HS-5 (cell line): Measurements from ENCODE around the gene PODN.

Experiments used
- DNase-seq: peaks from one replicate; pipeline ENCODE4 v3.0.0-alpha.2; 2012; ENCODE audit warnings: low read depth

The PODN gene

GRCh38 chr1:53075206-53075605 lies 13.2 kb downstream of the PODN start:
- no peak for DNase-seq

DNA sequence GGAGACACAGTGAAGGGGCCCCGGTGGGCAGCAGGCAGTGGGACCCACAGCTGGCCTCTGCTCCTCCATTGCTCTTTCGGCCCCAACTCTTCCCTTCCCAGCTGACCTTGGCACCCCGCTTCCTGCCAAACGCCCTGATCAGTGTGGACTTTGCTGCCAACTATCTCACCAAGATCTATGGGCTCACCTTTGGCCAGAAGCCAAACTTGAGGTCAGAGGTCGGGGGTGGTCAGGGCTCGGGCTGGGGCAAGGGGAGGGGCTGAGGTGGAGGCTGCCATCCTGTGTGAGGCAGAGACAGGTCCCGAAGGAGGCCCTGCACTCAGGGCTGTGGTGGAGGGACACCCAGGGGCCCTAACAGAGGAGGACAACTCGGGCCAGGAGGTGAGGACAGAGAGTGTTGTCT lies 13.7 kb downstream of the PODN start:
- DNase-seq, result no peak

GRCh38 chr1:53076165-53076564 lies 14.2 kb downstream of the PODN start:
- no peak for DNase-seq

DNA sequence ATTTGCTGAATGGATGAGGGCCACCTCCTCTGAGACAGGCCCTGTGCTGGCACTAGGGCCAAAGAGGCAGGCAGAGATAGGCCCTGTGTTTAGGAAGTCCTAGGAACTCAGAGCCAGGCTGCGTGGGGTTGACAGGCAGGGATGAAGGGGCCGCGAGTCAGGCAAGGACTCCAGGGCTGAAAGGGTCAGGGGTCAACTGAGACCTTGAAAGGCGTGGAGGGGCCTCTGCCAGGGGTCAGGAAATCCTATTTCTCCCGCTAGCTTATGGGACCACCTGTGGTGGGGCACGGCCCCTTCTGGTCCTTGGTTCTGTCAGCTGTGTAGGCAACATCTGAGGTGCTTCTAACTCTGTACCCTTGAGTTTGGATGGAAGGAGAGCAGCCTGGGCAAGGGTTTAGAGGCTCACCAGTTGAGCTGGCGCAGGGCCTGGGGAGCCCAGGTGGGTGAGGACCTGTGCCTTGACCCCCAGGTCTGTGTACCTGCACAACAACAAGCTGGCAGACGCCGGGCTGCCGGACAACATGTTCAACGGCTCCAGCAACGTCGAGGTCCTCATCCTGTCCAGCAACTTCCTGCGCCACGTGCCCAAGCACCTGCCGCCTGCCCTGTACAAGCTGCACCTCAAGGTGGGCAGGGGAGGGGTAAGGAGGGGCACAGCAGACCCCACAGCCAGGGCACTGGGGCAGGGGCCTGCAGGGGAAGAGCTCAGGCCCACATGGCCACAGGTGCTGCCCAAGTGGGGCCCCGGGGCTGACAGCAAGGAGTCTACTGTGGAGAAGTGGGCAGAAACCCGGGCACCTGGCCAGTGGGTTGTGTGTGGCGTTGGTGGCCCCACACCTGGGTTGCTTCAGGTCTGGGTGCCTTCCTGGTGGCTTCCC lies 14.9 kb downstream of the PODN start:
- DNase-seq, result no peak

DNA sequence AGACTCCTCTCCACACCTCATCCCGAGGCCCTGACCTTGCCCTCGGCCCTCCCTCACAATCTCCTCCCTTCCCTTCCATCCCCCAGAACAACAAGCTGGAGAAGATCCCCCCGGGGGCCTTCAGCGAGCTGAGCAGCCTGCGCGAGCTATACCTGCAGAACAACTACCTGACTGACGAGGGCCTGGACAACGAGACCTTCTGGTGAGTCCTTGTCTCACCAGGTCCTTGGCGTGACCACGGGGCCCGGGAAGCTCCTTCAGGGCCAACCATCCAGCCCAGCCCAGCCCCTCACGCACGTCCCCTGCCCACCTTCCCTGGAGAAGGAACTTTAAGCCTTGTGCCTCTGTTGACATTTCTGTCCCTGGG lies 15.6 kb downstream of the PODN start:
- no peak for DNase-seq

DNA sequence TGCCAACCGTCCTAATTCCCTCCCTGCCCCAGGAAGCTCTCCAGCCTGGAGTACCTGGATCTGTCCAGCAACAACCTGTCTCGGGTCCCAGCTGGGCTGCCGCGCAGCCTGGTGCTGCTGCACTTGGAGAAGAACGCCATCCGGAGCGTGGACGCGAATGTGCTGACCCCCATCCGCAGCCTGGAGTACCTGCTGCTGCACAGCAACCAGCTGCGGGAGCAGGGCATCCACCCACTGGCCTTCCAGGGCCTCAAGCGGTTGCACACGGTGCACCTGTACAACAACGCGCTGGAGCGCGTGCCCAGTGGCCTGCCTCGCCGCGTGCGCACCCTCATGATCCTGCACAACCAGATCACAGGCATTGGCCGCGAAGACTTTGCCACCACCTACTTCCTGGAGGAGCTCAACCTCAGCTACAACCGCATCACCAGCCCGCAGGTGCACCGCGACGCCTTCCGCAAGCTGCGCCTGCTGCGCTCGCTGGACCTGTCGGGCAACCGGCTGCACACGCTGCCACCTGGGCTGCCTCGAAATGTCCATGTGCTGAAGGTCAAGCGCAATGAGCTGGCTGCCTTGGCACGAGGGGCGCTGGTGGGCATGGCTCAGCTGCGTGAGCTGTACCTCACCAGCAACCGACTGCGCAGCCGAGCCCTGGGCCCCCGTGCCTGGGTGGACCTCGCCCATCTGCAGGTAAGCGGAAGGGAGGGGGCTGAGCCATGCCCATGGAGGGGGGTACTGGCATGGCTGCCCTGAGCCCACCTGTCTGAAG lies 16.5 kb downstream of the PODN start:
- no peak for DNase-seq

DNA sequence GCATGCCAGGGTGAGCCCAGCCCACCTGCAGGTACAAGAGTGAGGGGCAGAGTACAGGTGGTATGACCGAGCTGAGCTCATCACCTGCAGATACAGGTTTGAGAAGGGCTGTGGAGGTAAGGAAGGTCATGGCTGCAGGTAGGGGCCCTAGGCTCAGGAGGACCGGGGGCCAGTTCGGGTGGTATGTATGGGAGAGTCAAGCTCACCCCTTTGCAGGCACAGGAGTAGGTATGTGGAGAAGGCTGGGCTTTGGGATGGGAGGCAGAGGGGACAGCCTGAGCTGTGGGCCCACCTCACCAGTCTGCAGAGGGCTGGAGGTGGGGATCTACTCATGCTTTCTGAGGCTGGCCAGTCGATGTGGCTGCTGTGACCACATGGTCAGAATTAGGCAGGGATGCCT lies 17.2 kb downstream of the PODN start:
- DNase-seq, result no peak

DNA sequence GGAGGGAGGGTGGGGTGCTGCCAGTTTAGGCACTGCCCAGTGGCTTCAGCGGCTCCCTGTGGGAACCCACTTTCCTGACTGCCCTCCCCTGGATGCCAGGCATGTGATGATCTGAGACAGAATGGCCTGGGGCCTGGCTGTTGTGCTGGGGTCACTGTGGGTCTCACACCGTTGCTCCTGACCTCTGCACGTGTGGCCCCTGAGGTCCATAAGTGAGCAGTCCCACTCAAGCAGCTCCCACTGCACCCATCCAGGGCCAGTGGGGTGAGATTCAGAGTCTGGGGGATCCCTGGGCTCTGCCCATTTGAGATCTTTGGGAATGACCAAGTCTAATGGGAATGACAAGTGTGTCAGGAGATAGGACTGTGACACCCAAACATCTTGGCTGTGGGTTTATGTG lies 18.0 kb downstream of the PODN start:
- DNase-seq, result no peak

DNA sequence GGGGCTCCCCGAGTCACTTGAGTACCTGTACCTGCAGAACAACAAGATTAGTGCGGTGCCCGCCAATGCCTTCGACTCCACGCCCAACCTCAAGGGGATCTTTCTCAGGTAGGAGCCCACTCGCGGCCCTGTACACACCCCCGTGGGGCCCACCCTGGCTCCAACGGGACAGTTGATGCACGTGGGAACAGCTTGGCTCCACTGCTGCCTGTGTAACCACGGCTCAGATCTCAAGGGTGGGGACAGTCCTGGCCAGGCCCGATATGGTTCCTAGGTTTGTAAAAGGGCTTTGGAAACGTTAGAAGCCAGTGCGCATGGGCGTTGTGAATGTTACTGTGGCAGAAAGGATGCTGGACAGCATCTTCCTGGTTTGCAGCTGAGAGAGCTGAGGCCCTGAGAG lies 18.8 kb downstream of the PODN start:
- DNase-seq, result no peak

- no peak for DNase-seq
Observed at GRCh38 chr1:53081384-53082066, 19.5 kb downstream of the PODN start.

- no peak for DNase-seq
Observed at GRCh38 chr1:53082826-53083455, 20.9 kb downstream of the PODN start.

DNA sequence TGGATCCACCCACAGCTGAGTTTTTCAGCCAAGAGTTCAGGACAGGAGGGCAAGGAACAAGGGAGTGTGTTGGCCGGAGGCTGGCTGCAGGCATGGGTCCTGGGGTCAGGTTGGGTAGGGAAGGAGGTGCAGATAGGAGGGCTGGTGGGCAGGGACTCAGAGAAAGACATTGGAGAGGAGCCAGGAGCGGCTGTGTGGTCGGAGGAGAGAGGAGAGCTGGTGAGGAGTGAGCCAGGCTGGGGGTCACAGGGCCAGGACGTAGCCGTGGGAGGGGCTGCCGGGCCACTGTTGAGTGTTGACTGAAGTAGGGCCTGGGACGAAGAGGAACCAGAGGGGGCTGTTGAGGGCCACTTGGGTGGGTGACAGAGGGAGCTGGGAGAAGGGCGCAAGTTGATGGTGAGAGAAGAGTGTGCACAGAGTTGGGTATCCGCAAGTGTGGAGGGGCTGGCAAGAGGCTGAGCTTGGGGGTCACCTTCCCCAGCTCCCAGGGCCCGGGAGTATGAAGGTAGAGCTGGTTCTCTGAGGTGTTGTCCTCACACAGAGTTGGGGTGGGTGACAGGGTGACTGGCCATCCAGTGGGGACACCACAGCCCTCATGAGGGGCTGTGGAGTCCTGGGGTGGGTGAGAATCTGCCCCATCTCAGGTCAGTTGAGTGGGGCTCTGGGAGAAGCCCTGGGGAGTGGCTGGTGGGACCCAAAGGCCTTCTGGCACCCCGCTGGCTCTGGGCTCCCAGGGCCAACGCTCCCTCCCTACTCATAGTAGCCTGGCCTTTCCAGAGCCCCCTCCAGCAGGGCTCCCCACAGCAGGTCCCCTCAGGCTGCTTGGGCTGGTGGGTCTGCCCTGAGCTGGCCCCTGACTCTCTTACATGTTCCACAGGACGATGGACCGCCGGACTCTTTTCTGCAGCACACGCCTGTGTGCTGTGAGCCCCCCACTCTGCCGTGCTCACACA lies 21.9 kb downstream of the PODN start:
- no peak for DNase-seq

GRCh38 chr1:53084589-53084971 lies 22.6 kb downstream of the PODN start:
- DNase-seq, result no peak

- DNase-seq, result no peak
Observed at GRCh38 chr1:53085405-53085804, 23.4 kb downstream of the PODN start.

GRCh38 chr1:53086491-53087070 lies 24.6 kb downstream of the PODN start:
- no peak for DNase-seq

DNA sequence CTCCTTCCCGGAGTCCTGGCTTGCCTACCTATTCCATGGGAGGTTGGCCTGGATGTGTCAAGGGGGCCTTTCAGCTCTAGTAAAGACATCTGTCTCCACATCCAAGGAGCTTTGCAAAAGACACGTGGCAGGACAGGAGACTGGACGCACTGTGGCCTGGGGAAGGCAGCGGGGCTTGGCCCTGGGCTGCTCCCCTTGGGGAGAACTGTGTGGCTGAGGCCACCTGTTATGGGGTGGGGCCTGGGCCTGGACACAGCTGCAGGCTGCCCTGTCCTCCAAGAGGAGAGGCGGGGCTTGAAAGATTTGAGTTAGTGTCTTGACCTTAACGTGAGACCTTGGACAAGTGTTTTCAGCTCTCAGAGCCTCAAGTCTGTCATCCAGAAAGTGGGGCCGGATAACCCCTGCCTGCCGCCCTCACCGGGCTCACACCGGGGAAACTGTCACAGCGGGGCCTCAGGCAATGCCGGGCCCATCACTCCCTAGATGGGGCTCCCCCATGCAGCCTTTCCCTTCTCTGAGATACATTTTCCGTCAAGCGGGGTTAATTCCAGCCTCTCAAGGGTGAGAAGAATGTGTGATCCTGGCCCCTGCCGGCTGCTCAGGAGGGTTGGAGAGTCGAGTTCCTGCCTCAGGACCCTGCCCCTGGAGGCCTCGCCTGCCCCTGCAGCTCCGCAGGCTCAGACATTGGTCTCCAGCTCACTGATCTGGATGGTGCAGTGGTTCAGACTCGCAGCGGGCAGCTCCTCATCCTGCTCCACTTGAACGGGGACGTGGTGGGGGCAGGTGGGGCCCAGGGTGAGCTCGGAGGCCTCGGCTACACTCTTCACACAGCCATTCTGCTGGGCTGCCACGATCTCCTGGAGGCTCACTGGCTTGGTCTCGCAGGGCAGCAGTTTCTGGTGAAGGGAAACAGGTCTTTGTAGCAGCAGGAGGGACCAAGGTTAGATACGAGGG lies 25.6 kb downstream of the PODN start:
- DNase-seq, result no peak

- no peak for DNase-seq
Observed at GRCh38 chr1:53088616-53089300, 26.7 kb downstream of the PODN start.

GRCh38 chr1:53089478-53090226 lies 27.6 kb downstream of the PODN start:
- DNase-seq, result no peak
